Stomach (tissue), 4 donors: ENCODE results near the gene CCNL1.

Experiments used
- POLR2AphosphoS5 ChIP-seq, 3 donors: sonication (generic); formaldehyde crosslinking; IDR thresholded peaks; one replicate each; pipeline ENCODE4 v1.6.1; 2016; ENCODE audit warnings: antibody characterized with exemption in 3 of 3
- TF ChIP-seq, protein P1 (sequence below), 7 experiments: fragments of 450-650 bp in 4 of 7; fragments of 200-600 bp in 3 of 7; sonication (generic) in 3 of 7; IDR thresholded peaks; one replicate each; pipeline ENCODE4 v1.5.1; 2016 to 2019; ENCODE audit warnings: antibody characterized with exemption in 7 of 7, control low read depth in 2 of 7, mild to moderate bottlenecking in 1 of 7

- no peak for TF ChIP-seq POLR2AphosphoS5 (IDR thresholded peaks at IDR 0.05)
- TF ChIP-seq, protein P1, sequence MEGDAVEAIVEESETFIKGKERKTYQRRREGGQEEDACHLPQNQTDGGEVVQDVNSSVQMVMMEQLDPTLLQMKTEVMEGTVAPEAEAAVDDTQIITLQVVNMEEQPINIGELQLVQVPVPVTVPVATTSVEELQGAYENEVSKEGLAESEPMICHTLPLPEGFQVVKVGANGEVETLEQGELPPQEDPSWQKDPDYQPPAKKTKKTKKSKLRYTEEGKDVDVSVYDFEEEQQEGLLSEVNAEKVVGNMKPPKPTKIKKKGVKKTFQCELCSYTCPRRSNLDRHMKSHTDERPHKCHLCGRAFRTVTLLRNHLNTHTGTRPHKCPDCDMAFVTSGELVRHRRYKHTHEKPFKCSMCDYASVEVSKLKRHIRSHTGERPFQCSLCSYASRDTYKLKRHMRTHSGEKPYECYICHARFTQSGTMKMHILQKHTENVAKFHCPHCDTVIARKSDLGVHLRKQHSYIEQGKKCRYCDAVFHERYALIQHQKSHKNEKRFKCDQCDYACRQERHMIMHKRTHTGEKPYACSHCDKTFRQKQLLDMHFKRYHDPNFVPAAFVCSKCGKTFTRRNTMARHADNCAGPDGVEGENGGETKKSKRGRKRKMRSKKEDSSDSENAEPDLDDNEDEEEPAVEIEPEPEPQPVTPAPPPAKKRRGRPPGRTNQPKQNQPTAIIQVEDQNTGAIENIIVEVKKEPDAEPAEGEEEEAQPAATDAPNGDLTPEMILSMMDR (IDR thresholded peaks at IDR 0.05) = no peak
Observed at GRCh38 chr3:157155591-157155990, 4.4 kb downstream of the CCNL1 start.
